HG02870 (cell line): ENCODE data around the gene EFNA3.
A peak's percentile ranks its signal among the peaks of the same experiment; 100 is the strongest.

Source experiments
- ATAC-seq: cut with Tn5 transposase; IDR thresholded peaks from one replicate; pipeline ENCODE4 v1.9.1; 2021; ENCODE audit warnings: mild to moderate bottlenecking, moderate library complexity; ENCODE audit not compliant: unreplicated experiment

EFNA3 gene

GRCh38 chr1:155048449-155049334, 29.9 kb upstream of the EFNA3 start:
- no peak for ATAC-seq

DNA sequence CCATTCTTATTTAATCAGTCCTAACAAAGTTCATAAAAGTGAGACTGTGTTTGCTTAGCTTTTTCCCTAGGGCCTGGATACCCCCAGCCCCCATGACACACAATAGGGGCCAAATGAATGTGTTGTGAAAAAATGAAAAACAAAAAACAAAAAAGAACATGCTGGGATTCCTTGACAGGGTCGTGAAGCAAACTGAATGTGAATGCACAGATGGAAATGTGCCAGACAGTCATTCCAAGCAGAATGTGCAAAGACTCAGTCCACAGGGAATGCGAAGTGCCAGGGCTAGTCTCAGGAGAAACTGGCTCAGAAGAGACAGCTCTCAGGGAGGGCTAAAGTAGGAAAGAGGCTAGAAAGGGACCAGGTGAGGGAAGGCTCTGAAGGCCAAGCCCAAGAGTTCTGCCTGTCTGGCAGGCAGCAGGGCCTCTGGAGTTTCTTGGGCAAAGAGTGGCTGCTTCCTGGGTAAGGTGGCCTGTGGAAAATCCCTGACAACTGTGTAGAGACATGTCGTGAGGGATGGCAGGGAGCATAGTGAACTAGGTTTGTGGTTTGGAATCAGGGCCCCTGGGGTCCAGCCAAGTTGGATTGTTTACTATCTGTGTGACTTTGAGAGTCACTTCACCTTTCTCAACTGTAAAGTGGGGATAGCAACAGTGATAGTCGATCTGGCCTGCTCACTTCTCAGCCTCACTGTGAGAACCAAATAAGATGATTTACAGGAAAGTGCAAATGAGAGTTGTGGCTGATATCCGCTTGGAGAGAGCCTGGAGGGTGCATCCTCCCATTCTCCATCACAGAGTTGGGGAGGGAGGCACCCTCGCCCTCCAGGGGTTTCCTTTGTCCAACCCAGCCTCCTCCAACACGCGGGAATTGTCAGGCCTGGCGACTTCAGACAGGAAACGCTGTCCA, 28.7 kb upstream of the EFNA3 start:
- ATAC-seq: no peak

DNA sequence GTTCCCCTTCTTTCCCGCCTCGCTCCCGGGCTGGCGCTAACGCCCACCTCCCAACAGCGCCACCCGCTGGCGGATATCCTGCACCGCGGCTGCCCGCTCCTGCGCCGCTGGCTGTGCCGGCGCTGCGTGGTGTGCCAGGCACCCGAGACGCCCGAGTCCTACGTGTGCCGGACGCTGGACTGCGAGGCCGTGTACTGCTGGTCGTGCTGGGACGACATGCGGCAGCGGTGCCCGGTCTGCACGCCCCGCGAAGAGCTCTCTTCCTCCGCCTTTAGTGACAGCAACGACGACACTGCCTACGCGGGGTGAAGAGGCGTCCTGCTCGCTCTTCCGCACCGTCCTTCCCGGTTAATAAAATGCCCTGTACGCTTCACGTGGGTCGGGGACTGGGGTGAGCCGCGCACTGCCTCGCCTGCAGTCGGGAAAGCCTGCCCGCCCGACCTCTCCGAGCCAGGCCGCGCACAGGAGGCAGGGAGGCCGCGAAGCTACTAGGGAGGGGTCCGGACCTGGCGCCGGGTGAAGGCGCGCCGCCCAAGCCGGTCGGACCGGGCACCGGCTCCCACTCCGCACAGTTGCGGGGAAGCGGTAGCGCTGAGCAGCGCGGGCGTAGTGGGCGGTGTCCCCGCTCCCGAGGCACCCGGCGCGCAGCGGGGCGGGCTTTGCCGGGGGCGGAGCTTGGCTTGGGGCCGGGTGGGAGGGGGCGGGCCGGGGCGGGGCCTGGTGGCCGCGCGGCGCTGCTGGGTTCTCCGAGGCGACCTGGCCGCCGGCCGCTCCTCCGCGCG, 27.9 kb upstream of the EFNA3 start, which contains the start of gene ADAM15:
TSS of gene ADAM15 (plus strand) at position 757 of the 782 bp plus-strand sequence. CDS start 71 bp downstream, outside the sequence.
- ATAC-seq: peak; percentile 52

GRCh38 chr1:155051342-155051776, 27.3 kb upstream of the EFNA3 start:
- ATAC-seq: no peak

GRCh38 chr1:155051777-155052398, 26.7 kb upstream of the EFNA3 start:
- no peak for ATAC-seq

DNA sequence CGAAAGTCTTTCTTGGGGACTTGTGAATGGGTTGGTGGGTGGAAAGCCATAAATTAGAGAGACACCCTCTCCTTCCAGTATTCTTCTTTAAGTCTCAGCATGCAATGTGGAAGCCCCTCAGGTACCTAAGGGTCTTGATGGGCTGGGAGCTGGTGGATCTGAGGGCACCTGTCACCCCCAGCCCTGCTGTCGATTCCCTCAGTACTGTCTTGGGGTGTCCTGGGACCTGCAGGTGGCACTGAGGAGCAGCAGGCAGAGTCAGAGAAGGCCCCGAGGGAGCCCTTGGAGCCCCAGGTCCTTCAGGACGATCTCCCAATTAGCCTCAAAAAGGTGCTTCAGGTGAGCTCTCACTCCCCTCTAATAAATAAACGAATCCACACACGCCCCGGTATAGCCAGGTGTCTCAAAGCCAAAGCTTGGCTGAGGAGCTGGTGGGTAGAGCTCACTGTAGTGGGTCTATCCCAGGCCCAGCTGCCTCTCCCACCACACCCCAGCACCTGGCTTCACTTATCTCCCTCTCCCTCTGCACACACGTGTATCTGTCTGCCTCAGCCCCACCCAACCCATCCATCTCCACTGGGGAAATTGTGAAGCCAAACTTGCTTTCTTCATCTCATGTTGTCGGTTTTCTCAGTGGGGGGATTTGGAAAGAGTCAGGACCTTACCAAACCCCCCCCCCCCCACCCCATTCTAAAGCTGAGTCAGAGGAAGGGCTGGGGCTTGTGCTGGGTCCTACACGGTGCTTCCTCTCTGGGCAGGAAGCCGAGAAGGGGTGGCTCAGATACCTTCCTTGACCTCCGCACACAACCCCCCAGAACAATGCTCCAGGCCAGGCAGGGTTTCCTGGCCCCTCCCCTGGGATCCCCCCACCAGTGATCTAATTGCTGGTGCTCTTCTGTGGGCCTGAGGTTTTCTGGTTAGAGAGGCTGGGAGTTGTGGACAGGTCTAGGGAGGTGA, 25.9 kb upstream of the EFNA3 start:
- no peak for ATAC-seq

DNA sequence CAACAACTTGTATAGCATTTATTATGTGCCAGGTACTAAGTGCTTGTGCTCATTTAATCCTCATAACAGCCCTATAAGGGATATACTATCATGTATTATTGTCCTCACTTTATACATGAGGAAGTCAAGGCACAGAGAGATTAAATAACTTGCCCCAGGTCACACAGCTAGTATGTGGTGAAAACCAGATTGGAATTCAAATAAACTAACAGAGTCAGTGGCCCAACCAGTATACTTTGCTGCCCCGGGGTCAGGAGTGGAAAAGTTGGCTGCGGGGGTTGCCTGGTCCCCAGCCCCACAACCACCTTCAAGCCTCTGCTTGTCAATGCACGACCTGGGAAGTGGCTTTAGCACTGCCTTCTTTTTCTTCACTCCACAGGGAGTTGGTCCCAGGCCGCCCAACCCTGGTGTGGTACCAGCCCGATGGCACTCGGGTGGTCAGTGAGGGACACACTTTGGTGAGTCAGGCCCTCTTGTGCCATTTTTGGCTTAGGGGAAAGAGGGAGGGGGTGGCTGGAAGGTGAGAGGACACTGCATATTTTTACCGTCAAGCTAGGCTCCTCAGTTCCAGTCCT, 25.0 kb upstream of the EFNA3 start:
- no peak for ATAC-seq

DNA sequence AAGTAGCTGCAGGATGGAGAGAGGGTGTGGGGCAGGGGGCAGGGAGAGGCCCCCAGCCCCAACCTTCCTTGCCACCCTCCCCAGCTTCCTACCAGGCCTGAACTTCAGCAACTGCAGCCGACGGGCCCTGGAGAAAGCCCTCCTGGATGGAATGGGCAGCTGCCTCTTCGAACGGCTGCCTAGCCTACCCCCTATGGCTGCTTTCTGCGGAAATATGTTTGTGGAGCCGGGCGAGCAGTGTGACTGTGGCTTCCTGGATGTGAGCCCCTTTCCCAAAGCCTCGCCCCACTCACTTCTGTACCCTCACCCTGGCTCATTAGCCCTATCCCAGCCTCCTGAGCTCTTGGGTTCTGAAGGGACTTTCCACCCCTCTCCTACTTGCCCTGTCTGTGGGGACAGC, 21.5 kb upstream of the EFNA3 start:
- no peak for ATAC-seq

- no peak for ATAC-seq
Observed at GRCh38 chr1:155057788-155058211, 20.8 kb upstream of the EFNA3 start.

DNA sequence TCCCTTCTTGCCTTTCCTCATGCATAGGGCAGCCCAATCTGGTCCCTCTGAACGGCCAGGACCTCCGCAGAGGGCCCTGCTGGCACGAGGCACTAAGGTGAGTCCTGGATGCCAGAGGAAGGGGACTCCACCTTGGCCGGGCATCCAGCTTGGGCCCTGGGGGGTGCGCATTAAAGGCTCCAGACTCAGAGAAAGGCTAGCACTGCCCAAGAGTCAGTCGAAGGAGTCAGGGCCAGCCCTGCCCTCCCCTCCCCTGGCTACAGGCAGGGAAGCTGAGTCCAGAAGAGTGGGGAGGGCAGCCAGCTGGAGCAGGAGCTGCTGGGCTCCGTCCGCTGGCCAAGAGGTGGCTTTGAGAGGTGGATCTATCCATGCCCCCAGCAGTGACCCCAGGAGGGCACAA, 17.9 kb upstream of the EFNA3 start:
- no peak for ATAC-seq

DNA sequence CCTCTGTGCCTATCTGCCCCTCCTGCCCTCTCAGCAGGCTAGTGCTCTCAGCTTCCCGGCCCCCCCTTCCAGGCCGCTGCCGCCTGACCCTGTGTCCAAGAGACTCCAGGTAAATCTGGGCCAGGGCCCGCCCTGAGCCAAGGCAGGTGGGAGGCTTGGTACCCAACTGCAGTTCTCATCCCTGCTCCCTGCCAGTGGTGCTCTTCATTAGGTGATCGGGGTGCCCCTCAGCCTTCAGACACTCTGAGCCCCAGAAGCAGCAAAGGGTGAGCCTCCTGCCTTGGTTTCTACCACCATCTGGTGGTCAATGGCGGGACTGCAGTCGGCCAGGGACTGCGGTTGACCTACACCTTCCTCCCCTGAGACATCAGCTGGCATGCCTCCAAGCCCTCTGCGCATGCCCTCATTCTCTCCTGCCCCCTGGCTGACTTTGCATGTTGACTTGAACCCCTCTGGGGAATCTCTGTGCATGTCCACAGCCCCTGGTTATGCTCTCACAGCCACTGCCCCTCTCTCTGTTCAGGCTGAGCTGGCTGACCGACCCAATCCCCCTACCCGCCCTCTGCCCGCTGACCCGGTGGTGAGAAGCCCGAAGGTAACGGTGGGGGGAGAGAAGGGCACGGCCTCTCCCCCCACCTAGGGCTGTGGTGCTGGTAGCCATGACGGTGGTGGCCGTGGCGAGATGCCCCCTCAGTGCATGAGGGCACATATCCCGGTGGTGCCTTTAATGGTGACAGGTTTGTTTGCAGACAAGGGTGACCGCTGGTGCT, 17.1 kb upstream of the EFNA3 start:
- ATAC-seq: peak; percentile 38

DNA sequence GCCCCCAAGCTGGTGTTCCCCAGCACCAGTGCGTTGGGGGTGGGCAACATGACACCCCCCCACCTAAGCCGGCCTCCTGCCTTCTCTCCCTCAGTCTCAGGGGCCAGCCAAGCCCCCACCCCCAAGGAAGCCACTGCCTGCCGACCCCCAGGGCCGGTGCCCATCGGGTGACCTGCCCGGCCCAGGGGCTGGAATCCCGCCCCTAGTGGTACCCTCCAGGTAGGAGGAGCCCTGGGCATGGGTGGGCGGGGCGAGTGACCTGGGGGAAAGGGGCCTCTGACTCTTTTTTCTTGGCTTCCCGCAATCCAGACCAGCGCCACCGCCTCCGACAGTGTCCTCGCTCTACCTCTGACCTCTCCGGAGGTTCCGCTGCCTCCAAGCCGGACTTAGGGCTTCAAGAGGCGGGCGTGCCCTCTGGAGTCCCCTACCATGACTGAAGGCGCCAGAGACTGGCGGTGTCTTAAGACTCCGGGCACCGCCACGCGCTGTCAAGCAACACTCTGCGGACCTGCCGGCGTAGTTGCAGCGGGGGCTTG, 16.4 kb upstream of the EFNA3 start:
- ATAC-seq: no peak

DNA sequence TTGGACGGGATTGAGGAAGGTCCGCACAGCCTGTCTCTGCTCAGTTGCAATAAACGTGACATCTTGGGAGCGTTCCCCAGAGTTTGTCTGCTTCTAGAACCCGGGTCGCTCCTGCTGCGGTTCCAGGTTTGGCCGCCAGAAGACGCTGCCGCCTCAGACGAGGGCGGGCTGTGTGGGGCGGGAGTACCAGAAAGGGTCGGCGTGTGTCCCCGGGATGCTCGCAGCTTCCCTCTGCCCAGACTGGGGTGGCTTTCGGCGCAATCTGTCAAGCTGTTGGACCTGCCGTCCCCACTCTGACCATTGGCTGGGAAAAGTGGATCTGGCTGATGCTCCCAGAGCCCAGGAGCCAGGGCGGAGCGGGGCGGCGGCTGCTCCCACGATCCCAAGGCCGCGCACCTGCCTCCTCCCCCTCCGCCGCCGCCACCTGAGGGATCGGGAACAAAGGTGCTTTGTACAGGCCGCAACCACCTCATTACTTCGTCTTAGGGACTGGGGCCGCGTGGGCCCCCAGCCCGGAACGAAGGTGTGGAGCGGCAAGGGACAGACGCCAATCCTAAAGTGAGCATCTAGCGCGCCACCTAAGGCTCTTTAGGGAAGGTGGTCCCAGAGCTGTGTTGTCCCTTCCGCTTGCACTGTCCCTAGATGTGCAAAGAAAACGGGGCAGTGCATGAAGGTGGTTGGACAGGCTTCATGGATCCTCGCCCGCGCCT, 15.8 kb upstream of the EFNA3 start:
- ATAC-seq: no peak

- peak; percentile 64 for ATAC-seq
Observed at GRCh38 chr1:155063550-155064110, 15.0 kb upstream of the EFNA3 start, which contains the start of gene EFNA4. Gene EFNA4 (plus strand): TSS chr1:155063740. CDS start chr1:155063824, 84 bp downstream.

DNA sequence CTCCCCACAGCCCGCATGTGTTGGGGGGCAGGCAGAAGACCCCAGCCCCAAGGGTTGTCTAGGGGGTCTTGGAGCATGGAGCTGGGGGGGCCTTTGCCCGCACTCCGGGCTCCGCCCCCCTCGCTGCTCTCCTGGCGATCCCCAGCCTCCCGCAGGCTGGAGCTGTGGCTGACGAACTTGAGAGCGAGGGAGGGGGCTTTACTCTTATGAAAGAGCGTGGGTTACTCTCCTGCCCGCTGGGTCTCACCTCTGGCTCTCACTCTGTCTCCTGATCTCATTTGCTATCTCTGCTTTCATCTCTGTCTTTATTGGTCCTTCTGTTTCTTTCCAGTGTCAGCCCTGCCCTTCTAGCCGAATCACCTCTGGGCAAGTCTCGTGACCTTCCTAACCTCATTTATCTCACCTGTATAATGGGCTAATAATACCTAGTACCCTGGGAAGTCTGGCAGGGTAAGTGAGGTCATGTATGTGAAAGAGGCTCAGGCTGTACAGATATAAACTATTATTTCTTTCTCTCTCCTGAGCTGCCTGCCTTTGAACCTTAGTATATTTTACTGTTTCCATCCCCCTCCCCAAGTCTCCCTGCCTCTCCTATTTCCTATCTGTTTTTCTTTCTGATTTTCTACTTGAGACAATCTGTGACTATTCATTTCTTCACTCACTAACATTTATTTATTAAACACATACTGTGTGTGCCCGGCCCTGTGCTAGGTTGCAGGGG, 14.4 kb upstream of the EFNA3 start:
- ATAC-seq: no peak

- ATAC-seq: no peak
Observed at GRCh38 chr1:155064832-155065429, 13.7 kb upstream of the EFNA3 start.
